ENCODE data around the gene UTP14C.
"Not testable (repeated sequence)": the region's sequence is repeated elsewhere in the genome, so short reads cannot be mapped to it uniquely, and the experiment has no call there.

Gene UTP14C

DNA sequence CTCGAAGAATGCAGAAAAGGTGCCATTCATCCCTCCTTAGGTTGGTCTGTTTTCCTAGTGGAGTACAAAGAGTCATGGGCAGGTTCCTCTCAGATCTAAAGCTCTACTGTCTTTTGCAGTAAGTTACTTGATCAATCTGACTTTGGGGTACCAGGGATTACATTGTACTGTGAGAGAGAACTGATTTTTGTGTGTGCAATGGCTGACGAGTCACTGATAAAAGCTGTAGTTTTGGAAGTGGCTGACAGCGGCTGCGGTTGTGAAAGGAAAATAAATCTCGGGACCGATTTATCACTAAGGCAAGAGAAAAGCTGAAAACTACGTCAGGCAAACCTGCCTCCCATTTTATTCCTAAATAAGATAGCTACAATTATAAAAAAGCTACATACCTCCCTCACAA, 26.9 kb downstream of the UTP14C start:
- no peak for DNase-seq

DNA sequence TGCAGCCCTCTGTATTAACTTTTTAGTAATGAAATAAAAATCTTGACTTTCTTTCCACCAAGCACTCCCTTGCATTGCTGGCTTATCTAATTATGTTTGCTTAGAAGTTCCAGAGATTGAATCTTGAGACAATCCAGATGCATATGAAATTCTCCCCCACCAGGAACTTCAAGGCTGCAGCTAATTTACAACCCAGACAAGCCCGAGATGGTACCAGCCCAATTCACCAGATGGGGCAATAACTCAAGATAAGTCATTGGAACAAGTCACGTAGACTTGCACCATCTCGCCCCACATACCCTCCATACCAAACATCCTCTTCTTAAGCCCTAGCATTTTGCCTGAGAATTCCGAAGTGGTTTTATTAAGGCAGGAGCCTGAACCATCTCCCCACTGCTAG, 29.0 kb downstream of the UTP14C start:
- no peak for DNase-seq

DNA sequence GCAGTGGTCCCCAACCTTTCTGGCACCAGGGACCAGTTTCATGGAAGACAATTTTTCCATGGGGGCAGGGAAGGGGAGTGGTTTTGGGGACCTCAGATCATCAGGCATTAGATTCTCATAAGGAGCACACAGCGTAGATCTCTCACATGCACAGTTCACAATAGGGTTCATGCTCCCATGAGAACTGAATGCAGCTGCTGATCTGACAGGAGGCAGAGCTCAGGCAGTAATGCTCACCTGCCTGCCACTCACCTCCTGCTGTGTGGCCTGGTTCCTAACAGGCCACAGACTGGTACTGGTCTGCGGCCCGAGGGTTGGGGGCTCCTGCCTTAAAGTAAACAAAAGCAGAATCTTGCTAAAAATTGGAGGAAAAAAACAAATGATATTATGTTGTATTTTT, 36.6 kb downstream of the UTP14C start:
- DNase-seq = not testable (repeated sequence)

DNA sequence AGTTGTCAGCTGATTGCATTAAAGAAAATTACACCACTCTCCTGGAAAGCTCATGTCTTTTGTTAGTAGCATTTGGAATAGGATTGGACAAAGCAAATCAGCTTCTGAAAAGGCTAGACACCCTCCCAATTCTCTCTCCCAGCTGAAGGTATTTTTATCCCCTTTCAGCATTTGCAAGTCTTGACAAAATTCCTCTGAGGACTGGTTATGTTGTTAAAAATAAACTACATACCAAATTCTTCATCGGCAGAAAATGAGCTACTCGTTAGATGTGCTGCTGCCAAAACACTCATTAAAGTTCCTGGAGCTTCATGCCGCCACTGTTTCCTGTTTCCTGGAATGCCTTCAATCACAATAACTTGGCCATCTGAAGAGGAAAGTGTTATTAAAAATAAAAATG, 37.1 kb downstream of the UTP14C start:
- DNase-seq = no peak

DNA sequence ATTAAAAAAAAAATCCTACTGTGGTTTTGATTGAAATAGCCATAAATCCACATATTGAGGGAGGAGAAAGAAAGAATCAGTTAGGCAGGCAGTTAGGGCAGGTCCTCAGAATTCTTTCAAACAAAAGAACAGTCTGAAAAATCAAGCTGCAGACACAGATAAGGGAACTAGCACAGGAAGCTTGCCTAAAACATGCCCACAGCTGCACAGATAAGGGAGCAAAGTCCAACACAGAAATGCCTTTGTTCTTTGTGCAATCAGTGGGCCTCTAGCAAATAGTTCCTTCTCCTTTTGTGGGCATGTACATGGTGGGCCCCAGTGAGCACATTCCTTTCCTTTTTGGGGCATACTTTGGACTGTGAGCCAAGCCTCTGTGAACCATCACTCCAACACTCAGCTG, 42.7 kb downstream of the UTP14C start:
- no peak for DNase-seq

DNA sequence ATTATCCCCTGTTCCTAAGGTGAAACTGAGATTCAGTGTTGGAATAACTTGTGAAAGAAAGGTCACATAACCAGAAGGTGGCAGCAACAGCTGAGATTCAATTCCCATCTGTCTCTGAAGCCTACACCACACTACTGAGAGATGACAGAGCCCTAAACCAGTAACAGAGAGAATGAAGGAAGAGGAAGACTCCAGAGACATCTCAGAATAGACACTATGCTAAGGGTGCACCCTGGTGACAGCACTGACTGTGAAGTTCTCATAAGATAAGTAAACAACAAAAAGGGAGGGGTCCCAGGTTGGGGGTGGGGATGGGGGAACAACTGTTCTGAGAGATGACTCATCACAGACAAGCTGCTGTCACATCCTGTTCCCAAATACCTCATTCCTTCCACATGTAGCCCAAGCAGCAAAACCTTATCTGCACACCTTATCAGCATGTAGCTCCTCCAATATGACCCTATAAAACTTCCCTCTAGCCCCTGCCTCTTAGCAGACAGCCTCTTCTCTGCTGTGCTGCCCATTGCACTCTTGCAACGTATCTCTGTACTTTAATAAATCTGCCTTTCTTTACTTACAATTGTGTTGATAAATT, 46.5 kb downstream of the UTP14C start:
- DNase-seq = peak in 1 of 2 experiments; percentile 38
